Measurements from ENCODE around the gene ANGEL2.
"Not testable (repeated sequence)": the region's sequence is repeated elsewhere in the genome, so short reads cannot be mapped to it uniquely, and the experiment has no call there.

Gene ANGEL2

GRCh38 chr1:212974711-212975110 is 41.0 kb downstream of the ANGEL2 start:
- no peak for DNase-seq

DNA sequence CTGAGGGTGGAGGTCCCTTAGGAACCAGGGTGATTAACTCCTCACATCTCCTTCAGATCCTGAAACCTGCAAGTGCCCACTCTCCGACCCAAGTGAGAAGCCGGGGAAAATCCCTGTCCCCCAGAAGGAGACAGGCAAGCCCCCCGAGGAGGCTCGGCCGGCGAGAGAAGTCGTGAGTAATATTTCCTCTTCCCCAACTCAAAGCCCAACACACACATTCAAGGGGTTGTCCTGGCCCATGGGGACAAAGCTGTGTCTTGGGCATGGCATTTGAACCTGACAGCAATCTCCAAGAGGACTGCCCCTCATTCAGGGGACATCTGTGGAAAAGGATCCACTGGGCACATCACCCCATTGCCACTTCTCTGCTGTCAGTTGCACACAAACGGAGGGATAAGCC is 41.8 kb downstream of the ANGEL2 start:
- no peak for DNase-seq

- no peak for DNase-seq
These were observed 42.2 kb downstream of the ANGEL2 start for GRCh38 chr1:212973426-212973825.

DNA sequence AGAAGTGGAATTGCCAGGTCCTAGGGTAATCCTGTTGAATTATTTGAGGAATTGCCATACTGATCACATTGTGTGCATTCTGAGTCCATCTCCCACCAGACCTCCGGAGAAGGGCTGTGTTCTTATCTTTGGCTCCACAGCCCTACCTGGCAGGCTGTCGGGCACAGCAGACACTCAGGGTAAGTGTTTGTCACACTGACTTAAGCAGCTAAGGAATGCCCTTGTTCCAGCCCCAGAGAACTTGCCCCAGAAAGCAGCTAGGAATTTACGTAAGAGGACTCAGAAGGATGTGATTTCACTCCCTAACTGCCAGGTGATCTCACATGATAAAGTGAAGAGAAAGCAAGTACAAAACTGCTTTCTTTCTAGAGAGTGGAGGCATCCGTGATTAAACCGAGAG is 44.4 kb downstream of the ANGEL2 start:
- DNase-seq, result no peak

- no peak for DNase-seq
These were observed 45.6 kb downstream of the ANGEL2 start for GRCh38 chr1:212970085-212970484.

- no peak for DNase-seq
These were observed 47.3 kb downstream of the ANGEL2 start for GRCh38 chr1:212968368-212968863.

DNA sequence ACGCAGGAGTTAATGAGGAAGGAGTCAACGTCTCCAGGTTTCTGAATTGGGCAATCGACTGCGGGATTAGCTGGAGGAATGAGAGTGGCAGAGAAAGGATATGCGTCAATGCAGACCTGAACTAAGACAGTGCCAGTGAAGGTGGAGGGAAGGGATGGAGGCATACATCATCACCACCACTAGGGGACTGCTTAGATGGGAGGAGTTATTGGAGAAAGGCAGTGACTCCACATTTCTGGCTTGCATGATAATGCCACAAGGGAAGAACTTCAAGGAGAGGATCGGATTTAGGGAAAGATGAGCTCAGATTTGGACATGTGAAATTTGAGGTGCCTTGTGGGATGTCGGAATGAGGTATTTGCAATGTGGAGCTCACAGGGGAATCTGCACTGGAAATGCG is 47.9 kb downstream of the ANGEL2 start:
- no peak for DNase-seq

- no peak for DNase-seq
These were observed 49.1 kb downstream of the ANGEL2 start for GRCh38 chr1:212966616-212967015.

DNA sequence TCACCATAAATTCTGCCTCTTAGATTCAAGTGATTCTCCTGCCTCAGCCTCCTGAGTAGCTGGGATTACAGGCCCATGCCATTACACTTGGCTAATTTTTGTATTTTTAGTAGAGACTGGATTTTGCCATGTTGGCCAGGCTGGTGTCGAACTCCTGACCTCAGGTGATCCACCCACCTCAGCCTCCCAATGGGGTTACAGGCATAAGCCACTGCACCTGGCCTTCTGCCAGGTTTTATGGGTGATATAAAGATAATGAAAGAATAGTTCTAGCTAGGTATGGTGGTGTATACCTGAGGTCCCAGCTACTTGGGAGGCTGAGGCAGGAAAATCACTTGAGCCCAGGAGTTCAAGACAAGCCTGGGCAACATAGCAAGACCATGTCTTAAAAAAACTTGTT is 50.7 kb downstream of the ANGEL2 start:
- not testable (repeated sequence) for DNase-seq

DNA sequence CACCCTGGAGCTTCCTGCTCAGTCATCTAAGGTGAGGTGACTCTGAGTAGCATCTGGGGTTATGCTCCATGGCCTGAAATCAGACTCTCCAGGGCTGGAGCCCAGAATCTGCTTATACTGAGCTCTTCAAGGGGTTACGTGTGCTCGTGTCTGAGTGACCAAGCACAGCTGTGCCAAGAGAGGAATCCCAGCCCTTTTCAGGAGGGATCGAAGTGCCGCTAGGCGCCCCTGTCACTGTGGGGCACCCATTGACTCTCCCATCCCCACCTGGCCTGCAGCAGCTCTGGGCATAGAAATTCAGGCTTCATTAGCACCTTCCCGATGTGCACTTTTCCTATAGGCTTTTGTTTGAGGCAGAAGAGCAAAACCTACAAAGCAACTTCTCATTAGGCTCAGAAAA is 51.6 kb downstream of the ANGEL2 start:
- DNase-seq, result no peak

DNA sequence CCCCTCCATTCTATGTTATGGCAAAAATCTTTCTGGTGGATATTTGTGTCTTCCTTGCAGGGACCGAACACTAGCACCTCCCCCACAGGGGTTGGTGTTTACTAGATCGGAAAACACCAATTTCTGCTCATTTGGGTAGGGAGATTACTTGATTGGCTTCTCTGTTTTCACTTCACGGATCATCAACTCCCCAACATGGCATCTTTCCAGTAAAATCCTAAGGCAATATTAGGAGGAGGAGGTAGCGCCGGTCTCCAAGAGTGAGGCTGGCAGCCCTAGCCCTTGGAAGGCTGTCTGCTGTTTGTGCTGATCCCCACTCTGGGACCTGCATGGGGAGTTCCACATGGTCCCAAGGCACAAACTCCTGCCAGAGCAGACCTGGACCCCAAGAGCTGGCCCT is 53.2 kb downstream of the ANGEL2 start:
- no peak for DNase-seq

DNA sequence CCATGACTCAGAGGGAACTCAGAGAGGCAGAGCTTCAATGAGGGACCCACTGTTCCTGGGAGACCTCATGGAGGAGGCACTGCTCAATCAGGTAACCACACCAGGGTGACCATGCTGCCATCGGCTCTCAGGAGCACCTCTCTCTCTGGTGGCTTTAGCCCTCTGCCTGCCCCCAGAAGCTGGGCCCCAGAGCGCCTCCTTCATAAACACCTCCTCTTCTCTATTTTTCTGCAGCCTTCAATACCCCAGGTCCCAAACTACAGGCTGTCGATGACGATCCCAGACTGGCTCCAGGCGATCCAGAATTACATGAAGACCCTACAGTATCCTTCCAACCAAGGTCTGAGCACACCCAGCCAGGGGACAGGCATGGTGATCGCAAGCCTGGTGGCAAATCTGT is 54.7 kb downstream of the ANGEL2 start:
- DNase-seq, result no peak

DNA sequence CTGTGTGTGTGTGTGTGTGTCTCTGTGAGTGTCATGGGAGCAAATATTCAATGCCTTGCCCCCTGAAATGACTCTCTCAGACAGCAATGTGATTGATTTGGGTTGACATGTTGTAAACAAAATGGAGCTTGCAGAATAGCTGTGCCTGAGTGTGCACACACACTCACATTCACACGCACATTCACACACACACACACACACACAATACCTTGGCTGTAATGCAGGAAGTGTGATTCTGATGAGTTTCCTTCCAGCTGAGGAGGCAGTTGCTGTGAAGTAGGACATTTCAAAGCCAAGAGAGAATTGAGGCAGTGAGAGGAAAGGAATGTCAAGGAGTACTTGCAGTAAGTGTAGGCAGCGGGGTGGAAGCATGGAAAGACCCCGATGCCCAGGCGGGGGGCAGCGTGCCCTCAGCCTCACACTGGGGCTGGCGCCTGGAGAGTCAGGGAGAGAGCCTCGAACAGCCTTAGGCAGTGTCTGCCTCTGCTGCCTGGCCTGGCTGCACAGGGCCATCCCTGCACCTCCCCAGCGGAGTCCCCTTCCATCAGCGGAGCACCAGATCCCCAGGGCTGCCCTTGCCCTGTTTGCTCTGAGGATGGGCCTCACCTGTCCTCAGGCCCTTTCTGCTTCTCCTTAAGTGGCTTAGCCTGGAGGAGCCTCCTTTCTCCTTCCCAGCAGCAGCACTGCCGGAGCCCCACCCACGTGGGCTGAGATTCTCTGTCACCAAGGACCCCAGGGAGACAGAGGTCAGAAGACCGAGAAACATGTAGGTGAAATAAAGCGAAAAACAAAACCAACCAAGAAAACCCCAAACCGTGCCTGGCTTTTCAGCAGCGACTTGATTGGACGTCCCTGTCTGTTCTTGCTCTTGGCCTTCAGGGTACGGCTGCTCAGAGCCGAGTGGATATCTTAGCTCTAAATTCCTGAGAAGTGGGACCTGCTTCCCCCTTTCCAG is 56.1 kb downstream of the ANGEL2 start:
- DNase-seq, result no peak

- no peak for DNase-seq
These were observed 57.5 kb downstream of the ANGEL2 start for GRCh38 chr1:212958175-212958574.

GRCh38 chr1:212957546-212957945 is 58.1 kb downstream of the ANGEL2 start:
- DNase-seq, result no peak

GRCh38 chr1:212955961-212956620 is 59.6 kb downstream of the ANGEL2 start:
- DNase-seq, result no peak

GRCh38 chr1:212955098-212955497 is 60.6 kb downstream of the ANGEL2 start:
- DNase-seq, result no peak

- DNase-seq, result no peak
These were observed 61.2 kb downstream of the ANGEL2 start for GRCh38 chr1:212954514-212954913.

DNA sequence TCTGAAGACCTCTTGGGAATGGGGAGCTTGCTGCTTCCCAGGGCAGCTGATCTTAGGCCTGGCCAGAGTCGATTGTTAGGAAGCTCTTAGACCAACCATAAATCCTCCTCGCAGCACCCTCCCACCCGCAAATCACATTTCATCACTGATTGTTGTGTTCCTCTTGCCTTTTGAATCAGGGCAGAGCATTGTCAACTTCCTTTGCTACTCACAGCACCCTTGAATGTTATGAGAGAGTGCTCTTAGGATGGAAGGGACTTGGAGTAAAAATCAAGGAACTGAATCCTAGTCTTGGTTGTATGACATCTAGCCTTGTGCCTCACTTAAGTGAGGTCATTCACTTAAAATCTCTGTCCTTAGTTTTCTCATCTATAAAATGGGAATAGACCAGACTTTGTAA is 62.3 kb downstream of the ANGEL2 start:
- no peak for DNase-seq

DNA sequence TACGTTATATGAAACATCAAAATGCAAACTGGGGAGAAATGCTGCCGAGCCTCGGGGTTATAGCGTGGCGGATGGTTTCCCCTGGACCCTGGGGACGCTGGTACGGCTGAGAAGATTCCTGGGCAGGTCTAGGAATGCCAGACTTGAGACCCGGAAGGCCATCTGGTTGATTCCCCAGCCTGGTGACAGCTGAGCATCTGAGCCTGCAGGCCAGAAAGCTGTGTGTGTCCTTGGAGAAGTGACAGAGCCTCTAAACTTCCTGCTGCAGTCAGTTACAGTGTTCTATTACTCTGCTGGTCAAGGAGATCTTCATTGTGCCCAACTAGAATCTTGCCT is 63.1 kb downstream of the ANGEL2 start:
- DNase-seq, result no peak

DNA sequence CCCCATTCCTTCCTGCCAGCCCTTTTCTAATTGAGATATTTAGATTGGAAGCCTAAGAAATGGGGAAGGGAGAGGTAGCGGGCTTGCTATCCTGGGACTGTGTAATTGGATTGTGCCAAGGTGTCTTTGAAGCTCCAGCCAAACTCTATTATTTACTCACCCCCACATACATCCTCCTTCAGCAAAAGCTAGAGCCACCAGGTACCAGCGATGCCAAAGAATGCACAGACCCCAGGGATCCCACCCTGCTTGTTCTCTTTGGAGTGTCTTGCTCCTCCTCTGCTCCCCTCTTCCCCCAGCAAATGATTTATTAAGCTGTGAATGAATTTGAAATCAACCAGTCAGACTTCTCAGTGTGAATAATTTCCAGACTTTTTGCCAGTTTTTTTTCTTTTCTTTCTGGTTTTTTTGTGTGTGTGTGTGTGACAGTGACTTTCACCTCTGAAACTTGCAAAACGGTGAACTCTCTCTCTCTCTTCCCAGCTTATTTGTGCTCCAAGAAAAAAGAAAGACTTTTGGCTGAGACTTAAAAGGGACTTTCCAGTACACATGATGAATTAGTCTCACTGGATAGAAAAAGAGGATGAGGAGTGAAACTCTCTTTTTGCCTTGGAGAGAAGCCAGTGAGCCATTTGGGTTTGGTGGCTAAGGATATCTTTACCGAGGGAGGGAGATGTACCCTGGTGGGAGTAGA is 63.6 kb downstream of the ANGEL2 start:
- DNase-seq, result no peak

DNA sequence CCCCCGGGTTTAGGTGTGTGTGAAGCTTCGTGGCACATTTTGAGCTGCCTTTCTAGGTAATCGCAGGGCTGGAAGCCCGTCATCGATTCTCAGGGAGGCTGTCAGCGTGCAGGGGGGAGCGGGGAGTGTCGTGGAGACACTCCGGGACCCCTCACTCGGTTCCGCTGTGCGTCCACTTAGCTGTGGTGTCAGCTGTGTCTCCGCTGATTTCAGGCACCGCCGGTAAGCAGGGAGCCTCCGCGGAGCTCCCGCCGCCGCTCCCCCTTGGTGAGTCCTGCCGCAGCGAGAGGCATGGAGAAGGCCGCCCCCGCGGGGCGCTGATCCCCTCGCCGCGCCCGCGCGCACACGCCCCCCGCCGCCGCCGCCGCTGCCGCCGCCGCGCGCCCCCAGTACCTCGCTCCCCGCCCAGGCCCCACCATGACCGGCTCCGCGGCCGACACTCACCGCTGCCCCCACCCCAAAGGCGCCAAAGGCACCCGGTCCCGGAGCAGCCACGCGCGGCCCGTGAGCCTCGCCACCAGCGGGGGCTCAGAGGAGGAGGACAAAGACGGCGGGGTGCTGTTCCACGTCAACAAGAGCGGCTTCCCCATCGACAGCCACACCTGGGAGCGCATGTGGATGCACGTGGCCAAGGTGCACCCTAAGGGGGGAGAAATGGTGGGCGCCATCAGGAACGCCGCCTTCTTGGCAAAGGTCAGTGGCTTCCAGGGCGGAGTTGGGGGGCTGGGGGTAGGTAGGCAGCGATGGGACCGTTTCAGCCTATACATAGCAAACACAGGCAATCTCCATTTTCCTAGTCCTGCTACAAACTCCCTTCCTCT is 64.3 kb downstream of the ANGEL2 start:
- DNase-seq, result peak; percentile 8

Data from NCI-H2107 (cell line).